GM13976 (cell line): ENCODE data around the gene KANTR.
A peak's percentile ranks its signal among the peaks of the same experiment; 100 is the strongest.

Source experiments
- DNase-seq: peaks from one replicate; pipeline ENCODE4 v3.0.0; 2012; ENCODE audit warnings: low spot score
- CTCF ChIP-seq: IDR thresholded peaks from 2 replicates; pipeline ENCODE4 v1.5.1; 2012; ENCODE audit warnings: borderline replicate concordance, mild to moderate bottlenecking; ENCODE audit not compliant: insufficient read depth; ENCODE audit errors: extremely low read depth, missing control alignments, control extremely low read depth
- in situ Hi-C: fragments of 300-500 bp; cut with MboI; formaldehyde crosslinking; loops from one replicate; pipeline ENCODE4 v1.12.0; 2022; ENCODE audit warnings: low sequenced_read_pairs, mixed read lengths, inconsistent platforms; ENCODE audit not compliant: unreplicated experiment

KANTR gene

GRCh38 chrX:53081925-53082772, 11.8 kb upstream of the KANTR start, which contains the start of gene TSPYL2:
Gene TSPYL2 (plus strand): TSS chrX:53082367. CDS start chrX:53082499, 132 bp downstream.
- peak; percentile 93 for DNase-seq
- no peak for TF ChIP-seq CTCF
- in situ Hi-C loops: no loop called here

GRCh38 chrX:53082773-53083616, 10.9 kb upstream of the KANTR start:
- in situ Hi-C loops: no loop called here
- no peak for DNase-seq

GRCh38 chrX:53084043-53084570, 9.8 kb upstream of the KANTR start:
- DNase-seq: no peak
- no peak for TF ChIP-seq CTCF
- in situ Hi-C loops: no loop called here

More at GRCh38 chrX:53082773-53083616, 10.9 kb upstream of the KANTR start:
- no peak for TF ChIP-seq CTCF

GRCh38 chrX:53084863-53085262, 9.1 kb upstream of the KANTR start:
- in situ Hi-C loops: no loop called here
- no peak for DNase-seq
- no peak for TF ChIP-seq CTCF

- no peak for TF ChIP-seq CTCF
- in situ Hi-C loops: no loop called here
- DNase-seq: no peak
Observed at GRCh38 chrX:53085661-53086229, 8.2 kb upstream of the KANTR start.

GRCh38 chrX:53086464-53086863, 7.5 kb upstream of the KANTR start:
- in situ Hi-C loops: no loop called here
- no peak for DNase-seq
- no peak for TF ChIP-seq CTCF
